GM23248 (cell line): ENCODE measurements around the gene RAMP1. TPM values are rescaled to one million over a fixed set of nuclear protein-coding genes. Genes with fewer than 3 reads are reported as not detected.

Experiments
- DNase-seq: peaks from one replicate; pipeline ENCODE4 v3.0.0-alpha.2; 2015
- H2AFZ ChIP-seq: fragments of 200-600 bp; sonication (generic); 2 replicates; pipeline ENCODE4 v1.6.1; 2016; ENCODE audit warnings: antibody characterized with exemption
- H3F3A ChIP-seq: fragments of 200-600 bp; sonication (generic); 2 replicates; pipeline ENCODE4 v1.6.1; 2016; ENCODE audit warnings: mild to moderate bottlenecking, antibody characterized with exemption, mixed run types; ENCODE audit not compliant: insufficient read depth
- H3K27ac ChIP-seq: fragments of 200-600 bp; sonication (generic); 2 replicates; pipeline ENCODE4 v1.5.1; 2016; ENCODE audit warnings: mild to moderate bottlenecking
- H3K27me3 ChIP-seq: fragments of 200-600 bp; sonication (generic); replicated peaks from 2 replicates; pipeline ENCODE4 v1.6.1; 2016; ENCODE audit warnings: mild to moderate bottlenecking; ENCODE audit not compliant: insufficient read depth
- H3K36me3 ChIP-seq: fragments of 200-600 bp; sonication (generic); 2 replicates; pipeline ENCODE4 v1.6.1; 2016; ENCODE audit warnings: low read depth, mild to moderate bottlenecking
- H3K4me1 ChIP-seq: fragments of 200-600 bp; sonication (generic); 2 replicates; pipeline ENCODE4 v1.6.1; 2016; ENCODE audit warnings: mild to moderate bottlenecking; ENCODE audit not compliant: insufficient read depth
- H3K4me2 ChIP-seq: fragments of 200-600 bp; sonication (generic); one replicate; pipeline ENCODE4 v1.6.1; 2016; ENCODE audit warnings: mild to moderate bottlenecking; ENCODE audit not compliant: unreplicated experiment
- H3K4me3 ChIP-seq: fragments of 200-600 bp; sonication (generic); 2 replicates; pipeline ENCODE4 v1.5.1; 2016; ENCODE audit warnings: mild to moderate bottlenecking
- H3K79me2 ChIP-seq: fragments of 200-600 bp; sonication (generic); 2 replicates; pipeline ENCODE4 v1.6.1; 2016; ENCODE audit warnings: mild to moderate bottlenecking; ENCODE audit not compliant: insufficient read depth
- H3K9ac ChIP-seq: fragments of 200-600 bp; sonication (generic); 2 replicates; pipeline ENCODE4 v1.6.1; 2016; ENCODE audit warnings: mild to moderate bottlenecking
- H3K9me2 ChIP-seq: fragments of 200-600 bp; sonication (generic); 2 replicates; pipeline ENCODE4 v1.6.1; 2016; ENCODE audit warnings: mixed run types, mild to moderate bottlenecking, moderate library complexity; ENCODE audit not compliant: insufficient read depth
- H3K9me3 ChIP-seq: fragments of 200-600 bp; sonication (generic); one replicate; pipeline ENCODE4 v1.6.1; 2017; ENCODE audit warnings: low read depth
- H4K20me1 ChIP-seq: fragments of 200-600 bp; sonication (generic); 2 replicates; pipeline ENCODE4 v1.6.0; 2016; ENCODE audit not compliant: insufficient read depth
- EZH2 ChIP-seq: fragments of 200-600 bp; sonication (generic); IDR thresholded peaks from 2 replicates; pipeline ENCODE4 v1.6.1; 2018; ENCODE audit warnings: antibody characterized with exemption, mild to moderate bottlenecking; ENCODE audit not compliant: insufficient read depth, poor library complexity, severe bottlenecking
- EZH2phosphoT487 ChIP-seq: fragments of 200-600 bp; sonication (generic); IDR thresholded peaks from 2 replicates; pipeline ENCODE4 v1.6.1; 2018; ENCODE audit warnings: antibody characterized with exemption, moderate library complexity, mild to moderate bottlenecking, low read depth; ENCODE audit not compliant: insufficient read depth
- WGBS, 2 experiments: methylation state at CpG; one replicate each; pipeline ENCODE4 v1.1.6; 2015 to 2017; ENCODE audit warnings: low lambda C conversion rate in 2 of 2, low coverage in 1 of 2; ENCODE audit errors: missing lambda C conversion rate in 2 of 2; 5-methylcytosine and 5-hydroxymethylcytosine counted together
- in situ Hi-C: fragments of 300-500 bp; cut with MboI; formaldehyde crosslinking; loops from 2 replicates; pipeline ENCODE4 v1.15.0; 2020
- polyA plus RNA-seq: library from polyadenylated mRNA; unstranded; fragments of >200 nt; fragmentation: Nextera tagmentation; extraction: Ambion mirVana; gene quantifications from 2 replicates; pipeline ENCODE4 v1.2.1, GENCODE V29; 2016
- total RNA-seq: library from RNA; depleted of rRNA; stranded (reverse); fragments of >200 nt; shearing (Covaris generic); gene quantifications from 2 replicates; pipeline ENCODE4 v1.2.3, GENCODE V29; 2014

The RAMP1 gene
- total and polyA plus RNA-seq, 2 experiments from 2014 or later = 4.1 to 11.1 TPM

GRCh38 chr2:237869343-237870102, 10.1 kb downstream of the RAMP1 start:
- H3K27ac ChIP-seq = no peak overlapping the region
- peaks cover 13% of the 10 kb centered on the region for H3F3A ChIP-seq
- no peaks in the 10 kb centered on the region for H3K9me2 ChIP-seq
- H3K27me3 ChIP-seq = no peaks in the 10 kb centered on the region
- H3K36me3 ChIP-seq = no peaks in the 10 kb centered on the region
- no peak overlapping the region for H3K4me3 ChIP-seq
- H3K9me3 ChIP-seq = no peaks in the 10 kb centered on the region
- no peaks in the 10 kb centered on the region for H4K20me1 ChIP-seq
- no peak for DNase-seq
- no peak for TF ChIP-seq EZH2
- TF ChIP-seq EZH2phosphoT487 = no peak
- no peaks in the 10 kb centered on the region for H3K79me2 ChIP-seq
- H3K4me2 ChIP-seq = no peak overlapping the region
- H3K4me1 ChIP-seq = peaks cover 30% of the 10 kb centered on the region
- in situ Hi-C loops = loop anchor here (10.0 kb wide), 1 partner anchor 395 kb away; no protein-coding TSS in a partner anchor
- no peak overlapping the region for H3K9ac ChIP-seq
- 95 to 97% methylated on average over 20 to 21 of the region's 21 CpGs for WGBS, 2 experiments
- no peak overlapping the region for H2AFZ ChIP-seq

GRCh38 chr2:237870126-237870525, 10.7 kb downstream of the RAMP1 start:
- no peak for TF ChIP-seq EZH2
- no peak for TF ChIP-seq EZH2phosphoT487
- Histone ChIP-seq H3F3A (peaks cover 13% of the 10 kb centered on the region), H2AFZ (no peak overlapping the region), H3K9ac (no peak overlapping the region), H3K9me2 (no peaks in the 10 kb centered on the region), H4K20me1 (no peaks in the 10 kb centered on the region), H3K4me3 (no peak overlapping the region), H3K27ac (no peak overlapping the region), H3K27me3 (no peaks in the 10 kb centered on the region), H3K4me2 (no peak overlapping the region), H3K9me3 (no peaks in the 10 kb centered on the region), H3K4me1 (peaks cover 30% of the 10 kb centered on the region), H3K79me2 (no peaks in the 10 kb centered on the region), H3K36me3 (no peaks in the 10 kb centered on the region)
- DNase-seq = no peak
- 76 to 84% methylated on average over 11 of the region's 11 CpGs for WGBS, 2 experiments
- in situ Hi-C loops = no loop called here

- no peaks in the 10 kb centered on the region for H3K9me2 ChIP-seq
- H3K79me2 ChIP-seq = no peaks in the 10 kb centered on the region
- H3K4me3 ChIP-seq = no peak overlapping the region
- H3K9ac ChIP-seq = no peak overlapping the region
- H3F3A ChIP-seq = peaks cover 5% of the 10 kb centered on the region; the same call in 1 of the 2 replicates
- in situ Hi-C loops = no loop called here
- H3K4me2 ChIP-seq = no peak overlapping the region
- no peak for DNase-seq
- 89 to 90% methylated on average over 23 of the region's 23 CpGs for WGBS, 2 experiments
- no peak for TF ChIP-seq EZH2phosphoT487
- no peak for TF ChIP-seq EZH2
- H2AFZ ChIP-seq = no peak overlapping the region
- H3K27me3 ChIP-seq = no peaks in the 10 kb centered on the region
- no peaks in the 10 kb centered on the region for H3K36me3 ChIP-seq
- no peaks in the 10 kb centered on the region for H3K9me3 ChIP-seq
- H4K20me1 ChIP-seq = no peaks in the 10 kb centered on the region
- peaks cover 22% of the 10 kb centered on the region for H3K4me1 ChIP-seq
- no peak overlapping the region for H3K27ac ChIP-seq
Observed at GRCh38 chr2:237870754-237871651, 11.6 kb downstream of the RAMP1 start.

GRCh38 chr2:237872178-237872887, 12.9 kb downstream of the RAMP1 start:
- H3K27ac ChIP-seq = no peak overlapping the region
- H3K9me3 ChIP-seq = no peaks in the 10 kb centered on the region
- DNase-seq = no peak
- H3K4me3 ChIP-seq = no peak overlapping the region
- H2AFZ ChIP-seq = no peak overlapping the region
- no peaks in the 10 kb centered on the region for H3K79me2 ChIP-seq
- H3K36me3 ChIP-seq = no peaks in the 10 kb centered on the region
- H3K4me2 ChIP-seq = no peak overlapping the region
- no peaks in the 10 kb centered on the region for H3K27me3 ChIP-seq
- H3K4me1 ChIP-seq = peaks cover 15% of the 10 kb centered on the region
- WGBS, 2 experiments = 87 to 88% methylated on average over 16 to 19 of the region's 19 CpGs
- in situ Hi-C loops = no loop called here
- no peaks in the 10 kb centered on the region for H4K20me1 ChIP-seq
- no peaks in the 10 kb centered on the region; the same call in 1 of the 2 replicates for H3F3A ChIP-seq
- no peak overlapping the region for H3K9ac ChIP-seq
- no peaks in the 10 kb centered on the region for H3K9me2 ChIP-seq
- TF ChIP-seq EZH2 (no peak), EZH2phosphoT487 (no peak)
